ENCODE measurements around the gene CSAD.

DNA sequence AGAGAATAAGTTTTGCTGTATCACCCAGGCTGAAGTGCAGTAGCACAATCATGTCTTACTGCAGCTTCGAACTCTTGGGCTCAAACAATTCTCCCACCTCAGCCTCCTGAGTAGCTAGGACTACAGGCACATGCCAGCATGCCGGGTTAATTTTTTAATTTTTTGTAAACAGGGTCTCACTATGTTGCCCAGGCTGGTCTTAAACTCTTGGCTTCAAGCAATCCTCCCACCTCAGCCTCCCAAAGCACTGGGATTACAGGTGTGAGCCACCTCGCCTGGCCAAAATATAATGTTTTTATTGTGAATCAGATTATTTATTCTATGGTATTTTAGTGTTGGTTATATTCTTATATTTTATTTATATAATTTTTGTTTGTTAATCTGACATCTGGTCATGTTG, 4.0 kb downstream of the CSAD start:
- TF ChIP-seq, protein P1, sequence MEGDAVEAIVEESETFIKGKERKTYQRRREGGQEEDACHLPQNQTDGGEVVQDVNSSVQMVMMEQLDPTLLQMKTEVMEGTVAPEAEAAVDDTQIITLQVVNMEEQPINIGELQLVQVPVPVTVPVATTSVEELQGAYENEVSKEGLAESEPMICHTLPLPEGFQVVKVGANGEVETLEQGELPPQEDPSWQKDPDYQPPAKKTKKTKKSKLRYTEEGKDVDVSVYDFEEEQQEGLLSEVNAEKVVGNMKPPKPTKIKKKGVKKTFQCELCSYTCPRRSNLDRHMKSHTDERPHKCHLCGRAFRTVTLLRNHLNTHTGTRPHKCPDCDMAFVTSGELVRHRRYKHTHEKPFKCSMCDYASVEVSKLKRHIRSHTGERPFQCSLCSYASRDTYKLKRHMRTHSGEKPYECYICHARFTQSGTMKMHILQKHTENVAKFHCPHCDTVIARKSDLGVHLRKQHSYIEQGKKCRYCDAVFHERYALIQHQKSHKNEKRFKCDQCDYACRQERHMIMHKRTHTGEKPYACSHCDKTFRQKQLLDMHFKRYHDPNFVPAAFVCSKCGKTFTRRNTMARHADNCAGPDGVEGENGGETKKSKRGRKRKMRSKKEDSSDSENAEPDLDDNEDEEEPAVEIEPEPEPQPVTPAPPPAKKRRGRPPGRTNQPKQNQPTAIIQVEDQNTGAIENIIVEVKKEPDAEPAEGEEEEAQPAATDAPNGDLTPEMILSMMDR (IDR thresholded peaks at IDR 0.05 in 8 of 11, conservative IDR thresholded peaks at IDR 0.05 in 3 of 11), result no peak
- no peak for TF ChIP-seq POLR2AphosphoS5 (IDR thresholded peaks at IDR 0.05)
